Activated T-cell treated with anti-CD3 and anti-CD28 coated beads for 4 hours (primary cell): ENCODE results near the gene MAMDC2.

ENCODE experiments used
- DNase-seq: peaks from one replicate; pipeline ENCODE4 v3.0.0-alpha.2; 2020

The MAMDC2 gene

DNA sequence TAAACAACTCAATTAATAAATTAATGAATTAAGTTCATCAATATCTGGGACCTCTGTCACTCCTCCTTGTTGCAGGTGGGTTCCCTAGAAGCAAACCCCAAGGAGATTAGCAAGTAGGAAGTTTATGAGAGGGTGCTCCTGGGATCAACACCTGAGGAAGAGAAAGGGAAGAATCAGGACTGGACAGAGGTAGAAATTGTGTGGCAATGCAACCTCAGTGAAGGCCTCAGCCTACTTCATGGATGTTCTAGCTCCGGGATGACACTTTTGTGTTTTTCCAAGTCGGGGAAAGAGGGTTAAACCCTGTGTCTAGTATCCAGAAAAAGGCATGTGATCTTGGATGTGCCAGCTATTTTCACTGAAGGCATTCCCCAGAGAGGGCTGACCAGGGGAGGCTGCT is 23.2 kb downstream of the MAMDC2 start:
- no peak for DNase-seq

DNA sequence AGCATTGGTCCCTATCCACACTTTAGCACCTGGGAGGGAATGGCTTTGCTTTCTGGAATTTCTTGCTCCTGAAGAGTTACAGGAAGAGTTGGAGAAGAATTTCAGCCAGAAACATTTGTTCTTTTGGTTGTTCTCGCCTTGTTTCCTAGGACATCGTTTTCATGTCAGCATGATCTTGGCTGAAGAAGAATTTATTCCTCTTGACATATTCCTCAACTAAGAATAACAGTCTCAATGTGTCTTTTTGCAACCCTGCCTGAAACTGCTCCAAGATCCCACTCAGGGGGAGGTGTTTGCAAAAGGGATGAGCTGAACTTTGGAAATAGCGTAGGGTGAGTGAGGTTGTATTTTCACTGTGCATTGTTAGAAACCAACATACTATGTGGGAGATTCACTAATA is 26.1 kb downstream of the MAMDC2 start:
- no peak for DNase-seq

DNA sequence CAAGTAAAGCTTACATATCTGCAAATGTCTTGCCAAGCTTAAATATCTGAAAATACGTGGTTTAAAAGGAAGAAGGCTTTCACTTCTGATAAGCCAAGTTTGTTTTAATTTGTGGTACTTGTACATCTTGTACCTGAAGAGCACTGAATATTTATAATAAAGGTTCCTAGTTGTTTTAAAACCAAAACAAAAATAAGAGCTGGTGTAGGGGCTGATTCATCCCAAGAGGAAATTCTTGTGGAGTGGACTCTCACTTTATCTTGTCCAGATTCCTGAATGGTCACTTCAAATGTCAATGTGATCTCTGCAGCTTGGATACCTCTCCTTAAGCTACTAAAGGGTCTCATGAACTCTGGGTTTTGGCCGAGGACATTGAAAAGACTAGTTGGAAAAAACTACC is 29.5 kb downstream of the MAMDC2 start:
- DNase-seq, result no peak

DNA sequence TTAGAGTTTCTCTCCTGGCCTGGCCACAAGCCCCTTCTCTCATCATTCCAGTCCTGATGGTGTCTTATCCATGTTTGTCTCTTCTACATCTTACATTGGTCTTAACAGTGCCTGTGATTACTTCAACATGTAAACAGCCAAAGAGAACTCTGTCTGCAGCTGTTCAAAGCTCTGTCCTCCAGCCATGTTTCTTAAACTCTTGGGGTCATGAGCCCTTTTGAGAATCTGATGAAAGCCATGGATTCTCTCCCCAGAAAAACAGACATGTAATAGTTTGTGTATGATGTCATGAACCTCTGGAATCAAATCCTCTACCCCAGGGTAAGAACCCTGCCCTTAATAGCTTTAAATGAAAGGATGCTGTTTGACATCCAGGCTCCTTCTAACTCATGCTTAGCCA is 30.1 kb downstream of the MAMDC2 start:
- DNase-seq, result no peak

DNA sequence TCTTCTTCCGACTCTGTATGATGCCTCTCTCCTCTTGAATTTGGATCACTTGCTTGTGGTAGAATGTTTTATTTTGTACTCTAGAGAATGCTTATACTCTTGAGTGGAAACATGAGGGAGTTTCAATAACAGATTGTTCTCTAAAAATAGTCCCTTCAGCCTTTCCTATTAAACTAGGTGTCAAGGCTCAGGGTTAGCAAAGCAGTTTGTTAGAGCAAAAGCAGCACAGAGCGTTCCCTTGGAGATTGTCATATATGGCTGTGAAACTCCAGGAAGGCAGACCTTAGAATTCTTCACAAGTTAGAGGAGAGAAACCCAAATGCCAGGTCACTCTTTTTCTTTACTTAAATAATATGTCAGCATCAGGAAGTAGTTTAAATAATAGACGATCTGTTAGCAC is 33.0 kb downstream of the MAMDC2 start:
- DNase-seq, result no peak

DNA sequence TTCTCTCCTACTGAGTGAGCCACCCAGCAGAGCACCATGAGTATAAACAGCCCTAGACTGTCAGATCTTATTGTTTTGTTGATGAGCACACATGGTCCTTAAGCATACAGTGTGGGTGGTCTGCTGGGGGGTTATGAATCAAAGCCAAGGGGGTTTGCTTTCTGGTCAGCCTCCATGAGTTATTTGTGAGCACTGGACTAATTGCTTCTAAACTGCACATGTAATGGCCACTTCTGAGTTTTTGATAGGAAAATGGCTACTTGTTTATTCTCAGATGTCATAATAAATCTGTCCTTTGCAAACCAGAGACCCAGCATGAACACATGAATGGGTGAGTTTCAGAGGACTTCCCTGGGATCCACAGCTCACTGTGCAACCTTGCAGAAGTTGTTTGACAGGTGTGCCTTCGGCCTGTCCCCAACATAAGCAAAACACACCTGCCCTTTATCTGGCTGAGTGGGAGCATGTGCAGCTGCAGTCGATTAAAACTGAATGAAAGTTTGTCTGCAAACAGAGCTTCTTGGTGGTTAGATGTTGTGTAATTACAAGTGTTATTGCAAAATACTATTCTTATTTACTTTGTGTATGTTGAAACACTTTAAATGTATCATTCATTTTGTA is 35.9 kb downstream of the MAMDC2 start:
- no peak for DNase-seq

DNA sequence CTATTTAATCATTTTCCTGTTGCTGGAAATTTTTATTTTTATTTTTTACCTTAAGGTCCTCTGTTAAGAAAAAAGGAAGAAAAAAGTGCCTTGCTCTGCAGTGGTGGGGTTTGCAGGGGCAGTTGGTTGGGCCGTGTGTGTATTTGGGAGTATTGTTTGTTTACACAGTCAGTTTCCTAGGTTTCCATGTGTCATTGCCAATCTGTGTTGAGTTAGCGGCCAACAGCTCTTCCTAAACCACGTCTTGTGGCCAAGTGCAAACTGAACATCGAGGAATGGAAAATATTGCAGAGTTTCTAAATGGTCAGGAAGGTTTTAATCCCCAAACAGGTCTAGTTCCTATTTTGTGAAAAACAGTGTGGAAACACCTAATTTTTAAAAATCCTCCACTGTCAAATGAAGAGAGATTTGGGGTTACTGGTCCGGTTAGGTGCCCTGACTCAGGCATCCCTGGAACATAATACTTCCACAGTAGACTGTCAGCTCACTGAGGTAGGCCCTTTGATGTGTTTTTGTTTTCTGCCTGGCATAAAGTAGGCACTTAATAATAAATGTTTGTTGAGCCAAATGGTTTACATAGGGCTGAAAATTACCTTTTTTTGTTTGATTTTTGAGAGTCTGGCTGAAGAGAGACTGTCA is 37.0 kb downstream of the MAMDC2 start:
- DNase-seq, result no peak

DNA sequence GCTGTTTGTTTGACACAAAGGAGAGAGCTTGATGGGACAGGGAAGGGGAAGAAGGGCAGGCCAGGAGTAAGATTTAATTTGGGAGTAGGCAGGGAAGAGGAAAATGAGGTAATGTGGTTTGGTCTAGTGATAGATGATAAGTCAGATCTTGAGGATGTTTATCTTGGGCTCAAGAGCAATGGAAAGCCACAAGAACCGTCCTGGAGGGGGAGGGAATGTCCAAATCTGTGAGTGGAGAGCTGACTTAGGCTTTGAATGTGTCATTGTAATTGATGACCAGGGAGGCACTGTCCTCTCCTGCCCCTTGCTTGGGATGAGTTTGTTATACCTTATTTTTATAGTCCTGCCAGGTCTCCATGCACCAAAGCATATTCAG is 37.5 kb downstream of the MAMDC2 start:
- DNase-seq, result no peak

DNA sequence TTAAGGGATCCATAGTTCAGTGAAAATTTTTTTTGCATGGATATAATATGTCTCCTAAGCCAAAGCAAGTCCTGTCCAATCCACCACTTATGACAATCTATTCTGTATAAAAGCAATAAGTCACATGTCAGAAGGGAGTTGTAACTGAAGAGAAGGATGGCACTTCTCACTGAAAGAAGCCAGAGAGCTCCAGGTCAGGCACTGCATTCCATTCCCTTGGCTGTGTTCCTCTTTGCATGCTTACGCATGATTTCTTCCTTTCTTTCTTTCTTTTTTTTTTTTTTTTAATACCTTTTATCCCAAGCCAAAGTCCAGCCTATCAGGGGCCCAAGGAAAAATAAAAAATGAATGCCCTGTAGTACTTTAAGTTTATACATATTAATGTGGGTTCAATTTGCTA is 39.8 kb downstream of the MAMDC2 start:
- DNase-seq, result no peak

DNA sequence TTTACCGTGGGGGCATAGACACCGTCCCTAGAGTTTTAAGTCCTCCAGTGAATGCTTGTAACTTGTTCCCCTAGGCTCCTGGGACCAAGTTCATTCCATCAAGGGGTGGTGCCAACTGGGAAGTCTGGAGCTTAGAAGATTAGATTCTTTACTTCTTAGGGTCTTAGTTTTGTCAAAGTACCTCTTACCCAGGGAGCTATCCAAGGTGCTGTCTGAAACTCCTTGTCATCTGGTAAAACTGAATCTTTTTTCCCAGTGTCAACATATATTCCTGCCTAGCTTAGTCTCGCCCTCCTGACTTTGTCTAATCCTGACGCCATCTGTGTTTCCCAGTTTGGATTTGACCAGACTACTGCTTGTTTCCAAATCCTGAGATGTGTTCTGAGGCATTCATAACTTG is 41.6 kb downstream of the MAMDC2 start:
- no peak for DNase-seq

DNA sequence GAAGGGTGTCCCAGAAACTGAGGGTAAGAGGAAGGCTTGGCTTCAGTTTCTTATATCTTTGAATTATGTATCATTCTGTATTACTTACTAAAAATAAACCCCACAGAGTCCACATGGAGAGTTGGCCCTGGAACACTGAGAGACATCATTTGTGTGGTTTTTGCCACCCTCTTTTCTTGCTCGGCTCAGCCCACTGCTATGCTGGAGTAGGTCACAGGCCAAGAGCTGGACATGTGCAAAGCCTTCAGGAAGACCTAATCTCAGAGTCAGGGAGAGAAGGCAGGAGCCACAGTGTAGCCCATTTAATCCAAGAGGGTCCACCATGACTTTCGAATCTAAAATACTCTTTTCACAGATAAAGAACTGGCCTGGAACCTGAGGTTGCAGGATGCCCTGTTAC is 47.5 kb downstream of the MAMDC2 start:
- DNase-seq, result no peak

DNA sequence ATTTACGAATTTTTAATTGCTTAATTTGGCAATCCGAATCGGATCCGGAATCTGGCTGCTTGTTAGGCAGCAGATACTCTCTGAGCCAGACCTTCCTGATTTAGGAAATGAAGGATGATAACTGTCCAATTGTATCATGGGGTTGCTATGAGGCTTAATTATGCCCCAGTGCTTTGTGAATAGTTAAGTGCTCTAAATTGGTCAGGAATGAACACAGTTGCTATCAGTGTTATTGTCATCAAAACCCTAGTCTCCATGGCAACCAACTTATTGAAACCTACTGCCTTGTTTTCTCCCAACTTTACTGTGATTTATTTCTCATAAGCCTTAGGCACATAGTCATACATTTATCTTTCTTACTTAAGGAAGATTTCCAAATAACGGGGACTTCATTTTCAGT is 47.9 kb downstream of the MAMDC2 start:
- no peak for DNase-seq

DNA sequence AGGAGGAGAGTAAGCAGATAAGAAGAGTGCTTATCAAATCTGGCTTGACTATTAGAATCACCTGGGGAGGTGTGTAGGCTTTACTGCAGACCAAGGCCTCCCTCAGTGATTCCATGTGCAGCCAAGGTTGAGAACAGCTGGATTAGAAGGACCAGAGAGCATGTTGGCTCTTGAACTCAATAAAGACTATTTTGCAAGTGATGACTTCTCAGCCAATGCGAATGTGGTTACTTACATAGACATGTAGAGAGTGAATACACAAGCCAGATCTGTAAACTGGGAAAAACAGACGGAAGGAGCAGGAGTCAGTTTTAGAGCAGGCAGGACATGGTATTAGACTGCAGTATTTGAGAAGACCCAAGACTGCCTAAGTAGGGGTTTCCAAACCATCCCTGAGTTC is 48.5 kb downstream of the MAMDC2 start:
- no peak for DNase-seq

DNA sequence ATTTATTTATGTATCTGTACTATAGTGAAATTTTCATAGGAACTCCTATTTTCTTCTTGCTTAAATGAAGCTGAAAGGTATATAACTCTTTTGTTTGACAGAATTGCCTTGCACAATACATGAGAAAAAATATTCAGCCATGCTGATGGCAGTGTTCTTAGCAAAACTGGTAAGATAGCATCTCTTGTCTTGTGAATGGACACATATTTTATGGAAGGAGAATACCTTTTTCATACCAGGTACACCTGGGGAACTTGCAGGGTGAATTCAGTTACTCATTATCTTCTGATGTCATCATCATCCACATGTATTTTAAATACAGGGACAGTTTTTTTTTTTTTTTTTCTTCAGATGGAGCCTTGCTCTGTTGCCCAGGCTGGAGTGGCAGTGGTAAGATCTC is 49.4 kb downstream of the MAMDC2 start:
- DNase-seq, result no peak

DNA sequence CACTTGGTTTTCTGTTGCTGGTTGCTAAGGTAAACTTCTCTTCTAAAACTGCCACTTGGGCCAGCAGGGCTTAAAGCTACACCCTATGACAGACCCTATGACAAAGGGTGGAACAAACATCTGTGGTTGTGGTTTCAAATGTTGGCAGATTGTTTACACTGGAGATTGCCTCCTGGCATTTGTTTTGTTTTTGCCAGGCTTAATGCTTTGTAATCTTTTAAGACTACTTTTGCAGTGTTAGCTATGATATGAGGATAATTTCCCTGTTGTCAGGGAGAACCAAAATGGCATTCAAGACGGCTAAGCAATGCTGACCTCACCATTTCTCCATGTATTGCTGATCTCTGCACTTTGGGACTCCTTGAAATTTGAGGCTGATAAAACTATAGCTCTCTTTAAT is 50.3 kb downstream of the MAMDC2 start:
- no peak for DNase-seq

DNA sequence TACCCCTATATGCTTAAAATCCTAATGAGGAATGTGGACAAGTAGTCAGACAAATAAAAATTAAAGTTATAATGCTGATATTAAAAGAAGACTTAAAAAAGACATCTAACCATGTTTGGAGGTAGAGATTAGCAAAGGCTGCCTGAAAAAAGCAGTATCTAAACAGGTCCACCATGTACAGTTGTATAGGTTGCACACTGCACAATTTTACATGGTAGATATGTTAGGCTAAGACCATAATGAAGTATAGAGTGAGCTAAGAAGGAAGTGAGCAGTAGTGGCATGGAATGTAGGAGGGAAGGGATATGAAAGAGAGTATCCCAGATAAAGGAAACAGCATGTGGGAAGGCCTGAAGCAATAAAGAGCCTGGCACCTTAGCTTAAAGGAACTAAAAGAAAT is 51.1 kb downstream of the MAMDC2 start:
- no peak for DNase-seq

DNA sequence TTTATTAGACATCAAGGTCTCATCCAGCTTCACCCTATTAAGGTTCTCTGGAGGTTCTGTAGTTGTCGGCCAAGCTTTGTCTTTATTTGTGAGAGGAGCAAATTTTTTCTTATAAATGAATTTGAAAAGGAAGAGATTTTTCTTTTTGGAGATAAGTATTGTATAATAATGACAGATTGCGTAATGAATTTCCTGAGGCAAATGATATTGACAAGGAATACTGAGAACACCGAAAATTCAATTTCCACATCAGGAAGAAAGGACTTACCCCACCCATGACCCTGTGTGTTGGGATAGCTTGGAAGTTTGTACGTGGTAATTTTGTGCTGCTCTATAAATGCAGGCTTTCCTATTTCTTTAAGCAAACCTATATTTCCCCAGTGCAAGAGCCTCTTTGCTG is 53.5 kb downstream of the MAMDC2 start:
- no peak for DNase-seq

DNA sequence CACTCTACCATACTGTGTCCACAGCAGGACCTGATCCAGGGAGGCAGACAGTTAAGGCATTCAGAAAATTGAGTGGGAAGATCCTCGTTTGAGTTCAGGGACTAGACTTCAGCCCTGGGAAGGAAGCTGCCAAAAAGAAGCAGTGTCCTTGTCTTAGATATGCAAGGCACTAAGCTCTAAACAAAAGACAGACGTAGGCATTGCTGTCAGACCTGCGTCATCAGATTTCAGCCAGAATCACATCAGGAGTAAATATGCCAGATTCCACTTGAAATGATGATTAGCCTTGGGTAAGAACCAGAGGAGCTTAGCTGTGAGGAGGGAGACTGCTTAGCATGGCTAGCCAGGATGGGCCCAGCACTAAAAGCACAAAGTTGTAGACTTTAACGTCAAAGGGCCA is 56.7 kb downstream of the MAMDC2 start:
- no peak for DNase-seq

DNA sequence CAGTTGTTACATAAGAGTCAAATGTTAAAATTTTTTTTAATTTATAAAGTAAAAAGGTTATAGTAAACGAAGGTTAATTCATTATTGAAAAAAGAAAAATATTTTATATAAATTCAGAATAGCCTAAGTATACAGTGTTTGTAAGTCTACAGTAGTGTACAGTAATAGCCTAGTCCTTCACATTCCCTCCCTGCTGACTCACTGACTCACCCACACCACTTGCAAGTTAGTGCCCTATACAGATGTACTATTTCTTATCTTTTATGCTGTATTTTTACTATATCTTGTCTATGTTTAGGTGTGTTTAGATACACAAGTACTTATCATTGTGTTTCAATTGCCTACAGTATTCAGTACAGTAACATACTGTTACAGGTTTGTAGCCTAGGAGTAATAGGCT is 57.6 kb downstream of the MAMDC2 start:
- no peak for DNase-seq

DNA sequence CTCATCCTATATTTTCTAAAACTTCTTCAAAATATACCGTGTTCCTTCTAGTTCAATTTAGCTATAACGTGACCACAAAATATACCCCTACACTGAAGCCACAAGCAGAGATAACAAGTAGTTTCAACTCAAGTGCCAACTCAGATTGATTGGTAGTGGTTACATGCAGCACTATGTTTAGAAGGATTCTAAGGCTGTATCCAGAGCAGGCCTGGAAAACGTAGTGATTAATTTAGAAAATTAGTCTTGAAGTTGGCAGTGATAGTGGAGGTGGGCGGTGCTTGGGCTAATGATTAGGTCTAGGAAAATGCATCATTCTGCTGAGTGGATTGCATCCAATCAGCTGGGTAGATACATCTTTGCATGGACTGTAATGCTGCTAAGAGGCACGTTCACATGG is 61.5 kb downstream of the MAMDC2 start:
- no peak for DNase-seq

DNA sequence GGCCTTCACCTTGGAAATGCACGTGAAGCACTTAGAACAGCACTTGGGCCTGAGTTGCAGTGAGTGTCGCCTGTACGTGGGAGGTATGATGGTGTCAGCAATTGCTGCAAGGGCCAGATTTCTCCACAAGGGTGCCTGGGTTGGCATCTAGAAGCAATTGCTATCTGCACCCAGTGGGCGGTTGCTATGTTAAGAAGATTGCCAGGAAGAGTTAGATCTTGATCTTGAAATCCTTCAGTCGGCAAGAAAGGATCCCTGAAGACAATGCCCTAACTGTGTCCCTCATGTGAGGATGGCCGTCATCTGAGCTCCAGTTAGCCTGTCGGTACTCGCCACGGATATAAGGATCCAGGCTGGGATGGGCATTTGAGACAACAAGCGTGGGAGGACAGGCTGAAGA is 62.9 kb downstream of the MAMDC2 start:
- no peak for DNase-seq

DNA sequence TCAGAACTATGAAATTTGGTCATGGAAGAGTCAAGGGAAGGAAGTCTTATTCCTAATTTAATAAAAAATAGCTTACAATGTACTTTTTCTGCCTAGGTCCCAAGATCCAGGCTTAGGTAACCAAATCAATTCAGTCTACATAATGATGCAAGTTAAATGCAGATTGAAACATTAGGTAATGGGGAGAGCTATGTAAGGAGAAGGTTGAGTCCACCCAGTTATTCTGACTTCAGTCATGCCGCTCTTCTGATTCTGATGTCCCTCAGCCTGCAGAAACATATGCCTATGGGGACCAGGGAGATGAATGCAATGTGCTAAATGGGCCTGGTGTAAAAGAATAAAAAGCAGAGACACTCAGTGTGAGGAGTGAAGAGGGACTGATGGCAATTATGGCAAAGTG is 63.9 kb downstream of the MAMDC2 start:
- no peak for DNase-seq

DNA sequence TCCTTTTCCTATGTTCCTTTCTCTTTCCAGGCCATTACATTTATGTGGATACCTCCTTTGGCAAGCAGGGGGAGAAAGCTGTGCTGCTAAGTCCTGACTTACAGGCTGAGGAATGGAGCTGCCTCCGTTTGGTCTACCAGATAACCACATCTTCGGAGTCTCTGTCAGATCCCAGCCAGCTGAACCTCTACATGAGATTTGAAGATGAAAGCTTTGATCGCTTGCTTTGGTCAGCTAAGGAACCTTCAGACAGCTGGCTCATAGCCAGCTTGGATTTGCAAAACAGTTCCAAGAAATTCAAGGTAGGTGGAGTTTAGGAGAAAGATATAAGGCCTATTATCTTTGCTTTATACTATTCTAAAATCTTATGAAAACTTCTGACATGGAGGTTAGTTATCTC is 64.5 kb downstream of the MAMDC2 start:
- DNase-seq, result no peak

DNA sequence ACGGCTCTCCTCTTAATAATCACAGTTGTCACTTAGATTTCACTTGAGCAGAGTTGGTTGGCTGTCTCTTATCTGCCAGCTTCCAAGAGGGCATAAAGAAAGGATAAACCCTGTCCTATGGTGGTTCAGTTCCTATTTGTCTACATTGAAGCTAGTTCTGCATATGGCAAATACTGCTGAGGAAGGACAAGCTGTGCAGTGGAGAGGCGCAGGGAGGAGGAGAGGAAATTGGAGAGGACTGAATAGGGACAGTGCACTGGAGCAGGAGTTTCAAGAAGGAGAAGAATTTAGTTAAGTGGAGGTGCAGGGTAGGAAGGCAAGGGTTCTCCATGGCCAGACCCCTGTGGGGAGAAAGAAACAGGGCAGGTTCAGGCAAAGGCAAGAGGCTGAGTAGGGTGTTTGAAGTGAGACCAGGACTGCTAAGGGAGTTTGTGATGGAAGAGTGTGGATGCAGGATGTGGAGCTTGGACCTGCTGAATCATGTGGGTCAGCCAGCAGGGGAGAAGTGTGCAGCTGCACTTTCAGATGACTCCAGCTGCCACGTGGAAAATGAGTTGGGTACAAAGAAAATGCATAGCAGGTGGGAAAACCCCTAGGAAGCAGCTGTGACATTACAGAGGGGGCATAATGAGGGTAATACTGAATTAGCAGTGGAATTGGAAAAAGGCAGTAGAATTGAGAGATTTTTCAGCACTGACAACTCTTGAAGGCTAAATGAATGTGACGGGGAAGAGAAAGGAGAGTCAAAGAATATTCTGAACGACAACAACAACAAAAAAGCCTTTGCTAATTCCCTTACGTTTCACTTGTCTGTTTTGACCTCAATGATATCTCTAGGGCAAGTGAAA is 66.8 kb downstream of the MAMDC2 start:
- DNase-seq, result no peak
